ENCODE measurements around the gene FER1L5.

FER1L5 gene

DNA sequence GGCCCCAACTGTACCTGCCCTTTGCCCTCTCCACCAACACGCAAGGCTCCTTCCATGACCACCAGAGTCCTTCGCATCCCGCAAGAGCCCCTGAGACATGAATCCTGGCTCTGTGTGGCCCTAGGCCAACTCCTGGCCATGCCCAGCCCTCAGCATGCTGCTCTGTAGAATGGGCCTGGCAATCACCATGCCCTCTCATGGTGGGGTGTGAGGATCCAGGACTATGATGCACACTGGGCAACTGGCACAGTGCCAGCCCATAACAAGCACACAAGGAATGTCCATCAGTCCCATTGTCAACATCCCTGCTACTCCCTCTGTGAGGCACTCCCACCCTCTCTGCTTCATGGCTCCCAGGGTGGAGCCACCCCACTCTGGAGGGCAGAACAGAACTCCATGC lies 44.7 kb downstream of the FER1L5 start:
- H3K4me3 ChIP-seq (replicated peaks; ENCODE audit: low read depth, low read length), result no peak overlapping the region
- TF ChIP-seq CTCF (IDR thresholded peaks at IDR 0.05; ENCODE audit: low read length, missing control alignments), result no peak
- DNase-seq (ENCODE audit: low read depth), result no peak

DNA sequence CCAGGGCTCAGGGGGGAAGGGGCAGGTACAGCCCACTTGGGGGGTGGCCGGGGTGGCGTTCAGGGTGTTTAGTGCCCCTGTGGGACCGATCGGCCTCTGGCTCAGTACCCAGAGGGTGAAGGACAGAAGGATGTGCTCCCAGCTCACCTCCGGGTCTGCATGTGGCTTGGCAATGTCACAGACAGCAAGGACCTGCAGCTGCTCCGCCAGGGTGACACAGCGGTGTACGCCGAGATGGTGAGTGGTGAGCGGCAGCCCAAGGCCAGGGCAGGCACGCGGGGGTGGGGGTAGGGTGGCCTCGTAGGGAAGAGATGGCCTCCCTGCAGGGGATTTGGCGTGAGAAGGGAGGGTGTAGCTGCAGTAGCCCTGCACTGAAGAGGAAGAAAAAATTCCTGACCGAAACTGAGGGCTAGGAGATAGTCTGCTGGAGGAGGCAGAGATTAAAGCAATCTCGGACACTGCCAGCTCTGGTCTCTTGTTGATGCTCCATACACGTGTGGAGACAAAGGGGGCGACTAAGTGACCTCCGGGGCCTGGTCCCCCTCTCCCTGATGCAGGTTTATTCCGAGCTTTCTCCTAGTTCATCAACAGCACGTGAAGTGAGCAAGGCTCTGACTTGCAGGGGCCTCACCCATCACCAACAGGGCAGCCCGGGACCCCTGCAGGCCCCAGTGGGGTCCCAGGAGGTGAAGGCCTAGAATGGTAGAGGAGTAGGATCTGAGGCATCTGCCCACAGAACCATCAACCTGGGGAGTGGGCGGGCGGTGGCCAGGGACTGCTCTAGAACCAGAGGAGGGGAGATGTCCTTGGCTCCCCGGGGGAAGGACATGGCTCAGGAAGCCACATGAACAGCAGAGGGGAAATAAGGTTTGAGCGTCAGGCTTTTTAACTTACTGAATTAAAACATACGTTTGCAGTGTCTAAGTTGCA lies 45.4 kb downstream of the FER1L5 start:
- H3K4me3 ChIP-seq (replicated peaks; ENCODE audit: low read depth, low read length), result no peak overlapping the region
- no peak for TF ChIP-seq CTCF (IDR thresholded peaks at IDR 0.05; ENCODE audit: low read length, missing control alignments)
- DNase-seq (ENCODE audit: low read depth), result no peak

DNA sequence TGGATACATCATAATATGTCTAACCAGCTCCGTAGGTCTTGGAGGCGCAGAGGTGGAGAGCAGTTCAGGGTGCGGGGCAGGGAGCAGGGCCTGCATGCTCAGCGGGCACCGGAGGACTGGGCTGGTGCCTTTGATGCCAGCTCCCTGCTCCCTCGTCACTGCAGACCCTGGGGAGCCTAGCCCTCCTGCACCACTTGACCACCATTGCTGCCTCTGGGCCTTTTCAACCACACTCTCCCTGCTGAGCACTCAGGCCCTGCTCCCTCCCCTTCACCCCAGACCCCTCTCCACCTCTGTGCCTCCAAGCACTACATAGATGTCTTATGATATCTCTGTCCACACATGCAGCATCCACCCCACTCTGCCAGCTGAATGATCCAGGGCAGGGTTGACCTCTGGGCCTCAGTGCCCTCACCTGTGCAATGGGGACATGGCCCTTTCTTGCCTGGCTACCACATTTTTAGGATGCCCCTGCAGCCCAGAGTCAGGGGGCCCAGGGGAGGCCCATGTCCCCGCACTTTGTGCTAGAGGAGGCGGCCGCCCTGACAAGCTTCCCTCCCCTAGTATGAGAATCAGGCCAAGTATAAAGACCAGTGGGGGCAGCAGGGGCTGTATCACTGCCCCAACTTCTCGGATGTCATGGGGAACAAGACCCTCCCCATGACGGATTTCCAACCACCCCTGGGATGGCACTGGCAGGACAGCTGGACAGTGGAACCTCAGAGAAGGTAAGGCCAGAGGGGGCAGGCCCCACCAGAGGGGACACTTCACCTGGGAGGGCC lies 46.3 kb downstream of the FER1L5 start:
- no peak for DNase-seq (ENCODE audit: low read depth)
- H3K4me3 ChIP-seq (replicated peaks; ENCODE audit: low read depth, low read length), result no peak overlapping the region
- no peak for TF ChIP-seq CTCF (IDR thresholded peaks at IDR 0.05; ENCODE audit: low read length, missing control alignments)

DNA sequence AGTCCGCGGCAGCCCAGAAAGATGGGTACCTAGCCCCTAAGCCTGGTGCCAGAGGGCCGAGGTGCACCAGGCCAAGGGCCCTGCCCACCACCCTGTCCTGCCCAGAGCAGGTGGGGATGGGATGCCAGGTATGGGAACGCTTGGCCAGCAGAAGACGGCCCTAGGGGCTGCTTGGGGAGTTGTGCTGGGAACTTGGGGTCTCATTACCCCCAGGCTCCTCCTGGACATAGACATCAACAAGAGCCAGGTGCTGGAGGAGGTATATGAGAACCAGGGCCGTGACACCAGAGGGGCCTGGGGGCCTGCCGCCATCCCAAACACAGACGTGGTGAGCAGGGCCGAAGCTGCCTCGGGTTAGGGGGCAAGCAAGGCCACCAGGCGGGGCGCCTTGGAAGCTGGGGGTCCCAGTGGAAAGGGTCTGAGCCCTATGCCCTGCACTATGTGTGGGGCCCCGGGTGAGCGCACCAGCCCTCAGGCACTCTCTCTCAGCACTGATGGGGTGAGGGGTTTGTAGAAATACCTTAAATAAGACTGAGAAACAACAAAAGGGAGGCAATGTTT lies 46.9 kb downstream of the FER1L5 start:
- no peak for DNase-seq (ENCODE audit: low read depth)
- TF ChIP-seq CTCF (IDR thresholded peaks at IDR 0.05; ENCODE audit: low read length, missing control alignments), result no peak
- H3K4me3 ChIP-seq (replicated peaks; ENCODE audit: low read depth, low read length), result no peak overlapping the region

DNA sequence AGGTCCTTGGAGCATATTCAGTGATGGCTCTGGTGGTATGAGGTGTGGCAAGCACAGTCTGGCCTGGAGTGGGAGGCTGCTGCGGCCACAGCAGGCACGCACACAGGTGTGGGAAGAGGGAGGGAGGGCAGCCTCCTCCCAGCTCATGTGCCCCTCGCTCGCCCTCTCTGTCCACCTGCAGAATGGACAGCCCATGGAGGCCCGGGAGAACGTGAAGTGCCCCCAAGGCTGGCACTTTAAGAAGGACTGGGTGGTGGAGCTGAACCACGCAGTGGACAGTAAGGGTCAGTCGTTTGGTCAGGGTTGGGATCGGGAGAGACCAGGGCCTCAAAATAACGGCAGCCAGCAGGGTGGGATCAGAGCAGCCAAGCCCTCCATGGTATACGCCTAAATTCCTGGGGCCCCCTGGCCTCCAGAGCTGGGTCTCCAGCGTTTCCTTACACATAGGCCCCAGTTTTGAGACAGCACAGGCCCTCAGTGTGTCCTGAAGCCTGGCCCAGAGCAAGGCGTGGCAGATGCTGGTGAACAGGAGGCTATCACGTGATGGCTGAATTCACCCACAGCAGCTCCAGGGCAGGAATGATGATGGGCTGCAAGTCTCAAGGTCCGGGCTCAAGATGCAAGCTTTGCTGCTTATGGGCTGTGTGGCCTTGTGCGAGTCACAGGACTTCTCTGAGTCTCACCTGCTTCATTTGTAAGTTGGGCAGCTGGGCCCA lies 47.9 kb downstream of the FER1L5 start:
- no peak for DNase-seq (ENCODE audit: low read depth)
- TF ChIP-seq CTCF (IDR thresholded peaks at IDR 0.05; ENCODE audit: low read length, missing control alignments), result no peak
- H3K4me3 ChIP-seq (replicated peaks; ENCODE audit: low read depth, low read length), result no peak overlapping the region

- no peak for DNase-seq (ENCODE audit: low read depth)
- TF ChIP-seq CTCF (IDR thresholded peaks at IDR 0.05; ENCODE audit: low read length, missing control alignments), result no peak
- no peak overlapping the region for H3K4me3 ChIP-seq (replicated peaks; ENCODE audit: low read depth, low read length)
These were observed 48.6 kb downstream of the FER1L5 start for GRCh38 chr2:96691022-96691612.
